ENCODE data around the gene ATCAY.
"Not testable (repeated sequence)": the region's sequence is repeated elsewhere in the genome, so short reads cannot be mapped to it uniquely, and the experiment has no call there.

DNA sequence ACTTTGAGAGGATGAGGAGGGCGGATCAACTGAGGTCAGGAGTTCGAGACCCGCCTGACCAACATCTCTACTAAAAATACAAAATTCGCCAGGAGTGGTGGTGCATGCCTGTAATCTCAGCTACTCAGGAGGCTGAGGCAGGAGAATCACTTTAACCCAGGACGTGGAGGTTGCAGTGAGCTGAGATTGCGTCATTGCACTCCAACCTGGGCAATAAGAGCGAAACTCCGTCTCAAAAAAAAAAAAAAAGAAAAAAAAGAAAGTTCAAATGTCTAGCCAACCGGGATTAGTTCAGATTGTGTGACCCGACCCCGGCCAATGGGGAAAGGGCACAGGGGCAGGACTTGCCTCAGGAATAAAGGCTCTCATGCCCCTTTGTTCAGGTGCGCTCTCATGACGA lies 5.8 kb upstream of the ATCAY start:
- not testable (repeated sequence) for TF ChIP-seq MED1 (CRISPR knock-in tag; IDR thresholded peaks at IDR 0.05); PTBP1 (IDR thresholded peaks at IDR 0.05; ENCODE audit: low read depth, low read length, poor library complexity, severe bottlenecking); CBX1 (IDR thresholded peaks at IDR 0.05; ENCODE audit: low read depth); ZNF567 (CRISPR knock-in tag; IDR thresholded peaks at IDR 0.05; ENCODE audit: borderline replicate concordance); BRD4 (CRISPR knock-in tag; IDR thresholded peaks at IDR 0.05); ZFP36 (IDR thresholded peaks at IDR 0.05; ENCODE audit: borderline replicate concordance, low read depth, low read length, partially characterized antibody); KAT7 (CRISPR knock-in tag; IDR thresholded peaks at IDR 0.05; ENCODE audit: borderline replicate concordance); ZNF773 (CRISPR knock-in tag; IDR thresholded peaks at IDR 0.05; ENCODE audit: borderline replicate concordance); SMARCE1 (IDR thresholded peaks at IDR 0.05; ENCODE audit: borderline replicate concordance); ZBTB7A (CRISPR knock-in tag; IDR thresholded peaks at IDR 0.05); ATF7 (CRISPR knock-in tag; IDR thresholded peaks at IDR 0.05)
- TF ChIP-seq, protein P1, sequence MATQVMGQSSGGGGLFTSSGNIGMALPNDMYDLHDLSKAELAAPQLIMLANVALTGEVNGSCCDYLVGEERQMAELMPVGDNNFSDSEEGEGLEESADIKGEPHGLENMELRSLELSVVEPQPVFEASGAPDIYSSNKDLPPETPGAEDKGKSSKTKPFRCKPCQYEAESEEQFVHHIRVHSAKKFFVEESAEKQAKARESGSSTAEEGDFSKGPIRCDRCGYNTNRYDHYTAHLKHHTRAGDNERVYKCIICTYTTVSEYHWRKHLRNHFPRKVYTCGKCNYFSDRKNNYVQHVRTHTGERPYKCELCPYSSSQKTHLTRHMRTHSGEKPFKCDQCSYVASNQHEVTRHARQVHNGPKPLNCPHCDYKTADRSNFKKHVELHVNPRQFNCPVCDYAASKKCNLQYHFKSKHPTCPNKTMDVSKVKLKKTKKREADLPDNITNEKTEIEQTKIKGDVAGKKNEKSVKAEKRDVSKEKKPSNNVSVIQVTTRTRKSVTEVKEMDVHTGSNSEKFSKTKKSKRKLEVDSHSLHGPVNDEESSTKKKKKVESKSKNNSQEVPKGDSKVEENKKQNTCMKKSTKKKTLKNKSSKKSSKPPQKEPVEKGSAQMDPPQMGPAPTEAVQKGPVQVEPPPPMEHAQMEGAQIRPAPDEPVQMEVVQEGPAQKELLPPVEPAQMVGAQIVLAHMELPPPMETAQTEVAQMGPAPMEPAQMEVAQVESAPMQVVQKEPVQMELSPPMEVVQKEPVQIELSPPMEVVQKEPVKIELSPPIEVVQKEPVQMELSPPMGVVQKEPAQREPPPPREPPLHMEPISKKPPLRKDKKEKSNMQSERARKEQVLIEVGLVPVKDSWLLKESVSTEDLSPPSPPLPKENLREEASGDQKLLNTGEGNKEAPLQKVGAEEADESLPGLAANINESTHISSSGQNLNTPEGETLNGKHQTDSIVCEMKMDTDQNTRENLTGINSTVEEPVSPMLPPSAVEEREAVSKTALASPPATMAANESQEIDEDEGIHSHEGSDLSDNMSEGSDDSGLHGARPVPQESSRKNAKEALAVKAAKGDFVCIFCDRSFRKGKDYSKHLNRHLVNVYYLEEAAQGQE (IDR thresholded peaks at IDR 0.05; ENCODE audit: borderline replicate concordance in 1 of 2, low read depth in 1 of 2, low read length in 2 of 2), result not testable (repeated sequence)
- TF ChIP-seq, protein P2, sequence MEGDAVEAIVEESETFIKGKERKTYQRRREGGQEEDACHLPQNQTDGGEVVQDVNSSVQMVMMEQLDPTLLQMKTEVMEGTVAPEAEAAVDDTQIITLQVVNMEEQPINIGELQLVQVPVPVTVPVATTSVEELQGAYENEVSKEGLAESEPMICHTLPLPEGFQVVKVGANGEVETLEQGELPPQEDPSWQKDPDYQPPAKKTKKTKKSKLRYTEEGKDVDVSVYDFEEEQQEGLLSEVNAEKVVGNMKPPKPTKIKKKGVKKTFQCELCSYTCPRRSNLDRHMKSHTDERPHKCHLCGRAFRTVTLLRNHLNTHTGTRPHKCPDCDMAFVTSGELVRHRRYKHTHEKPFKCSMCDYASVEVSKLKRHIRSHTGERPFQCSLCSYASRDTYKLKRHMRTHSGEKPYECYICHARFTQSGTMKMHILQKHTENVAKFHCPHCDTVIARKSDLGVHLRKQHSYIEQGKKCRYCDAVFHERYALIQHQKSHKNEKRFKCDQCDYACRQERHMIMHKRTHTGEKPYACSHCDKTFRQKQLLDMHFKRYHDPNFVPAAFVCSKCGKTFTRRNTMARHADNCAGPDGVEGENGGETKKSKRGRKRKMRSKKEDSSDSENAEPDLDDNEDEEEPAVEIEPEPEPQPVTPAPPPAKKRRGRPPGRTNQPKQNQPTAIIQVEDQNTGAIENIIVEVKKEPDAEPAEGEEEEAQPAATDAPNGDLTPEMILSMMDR (CRISPR knock-in tag; IDR thresholded peaks at IDR 0.05), result not testable (repeated sequence)
- TF ChIP-seq, protein P3, sequence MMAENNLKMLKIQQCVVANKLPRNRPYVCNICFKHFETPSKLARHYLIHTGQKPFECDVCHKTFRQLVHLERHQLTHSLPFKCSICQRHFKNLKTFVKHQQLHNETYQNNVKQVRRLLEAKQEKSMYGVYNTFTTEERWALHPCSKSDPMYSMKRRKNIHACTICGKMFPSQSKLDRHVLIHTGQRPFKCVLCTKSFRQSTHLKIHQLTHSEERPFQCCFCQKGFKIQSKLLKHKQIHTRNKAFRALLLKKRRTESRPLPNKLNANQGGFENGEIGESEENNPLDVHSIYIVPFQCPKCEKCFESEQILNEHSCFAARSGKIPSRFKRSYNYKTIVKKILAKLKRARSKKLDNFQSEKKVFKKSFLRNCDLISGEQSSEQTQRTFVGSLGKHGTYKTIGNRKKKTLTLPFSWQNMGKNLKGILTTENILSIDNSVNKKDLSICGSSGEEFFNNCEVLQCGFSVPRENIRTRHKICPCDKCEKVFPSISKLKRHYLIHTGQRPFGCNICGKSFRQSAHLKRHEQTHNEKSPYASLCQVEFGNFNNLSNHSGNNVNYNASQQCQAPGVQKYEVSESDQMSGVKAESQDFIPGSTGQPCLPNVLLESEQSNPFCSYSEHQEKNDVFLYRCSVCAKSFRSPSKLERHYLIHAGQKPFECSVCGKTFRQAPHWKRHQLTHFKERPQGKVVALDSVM (CRISPR knock-in tag; IDR thresholded peaks at IDR 0.05), result not testable (repeated sequence)
- peak; percentile 70 for TF ChIP-seq ATF7 (IDR thresholded peaks at IDR 0.05)
